GM19328 (cell line): Measurements from ENCODE around the gene WAPL.
"Not testable (repeated sequence)": the region's sequence is repeated elsewhere in the genome, so short reads cannot be mapped to it uniquely, and the experiment has no call there.

Experiments used
- ATAC-seq: cut with Tn5 transposase; IDR thresholded peaks from one replicate; pipeline ENCODE4 v1.9.1; 2021; ENCODE audit warnings: mild to moderate bottlenecking, moderate library complexity; ENCODE audit not compliant: unreplicated experiment

Gene WAPL, protein sequence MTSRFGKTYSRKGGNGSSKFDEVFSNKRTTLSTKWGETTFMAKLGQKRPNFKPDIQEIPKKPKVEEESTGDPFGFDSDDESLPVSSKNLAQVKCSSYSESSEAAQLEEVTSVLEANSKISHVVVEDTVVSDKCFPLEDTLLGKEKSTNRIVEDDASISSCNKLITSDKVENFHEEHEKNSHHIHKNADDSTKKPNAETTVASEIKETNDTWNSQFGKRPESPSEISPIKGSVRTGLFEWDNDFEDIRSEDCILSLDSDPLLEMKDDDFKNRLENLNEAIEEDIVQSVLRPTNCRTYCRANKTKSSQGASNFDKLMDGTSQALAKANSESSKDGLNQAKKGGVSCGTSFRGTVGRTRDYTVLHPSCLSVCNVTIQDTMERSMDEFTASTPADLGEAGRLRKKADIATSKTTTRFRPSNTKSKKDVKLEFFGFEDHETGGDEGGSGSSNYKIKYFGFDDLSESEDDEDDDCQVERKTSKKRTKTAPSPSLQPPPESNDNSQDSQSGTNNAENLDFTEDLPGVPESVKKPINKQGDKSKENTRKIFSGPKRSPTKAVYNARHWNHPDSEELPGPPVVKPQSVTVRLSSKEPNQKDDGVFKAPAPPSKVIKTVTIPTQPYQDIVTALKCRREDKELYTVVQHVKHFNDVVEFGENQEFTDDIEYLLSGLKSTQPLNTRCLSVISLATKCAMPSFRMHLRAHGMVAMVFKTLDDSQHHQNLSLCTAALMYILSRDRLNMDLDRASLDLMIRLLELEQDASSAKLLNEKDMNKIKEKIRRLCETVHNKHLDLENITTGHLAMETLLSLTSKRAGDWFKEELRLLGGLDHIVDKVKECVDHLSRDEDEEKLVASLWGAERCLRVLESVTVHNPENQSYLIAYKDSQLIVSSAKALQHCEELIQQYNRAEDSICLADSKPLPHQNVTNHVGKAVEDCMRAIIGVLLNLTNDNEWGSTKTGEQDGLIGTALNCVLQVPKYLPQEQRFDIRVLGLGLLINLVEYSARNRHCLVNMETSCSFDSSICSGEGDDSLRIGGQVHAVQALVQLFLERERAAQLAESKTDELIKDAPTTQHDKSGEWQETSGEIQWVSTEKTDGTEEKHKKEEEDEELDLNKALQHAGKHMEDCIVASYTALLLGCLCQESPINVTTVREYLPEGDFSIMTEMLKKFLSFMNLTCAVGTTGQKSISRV (N-terminal part only)

GRCh38 chr10:86521678-86522509 lies at the start of gene WAPL:
Gene WAPL (minus strand): TSS chr10:86521792. CDS start chr10:86518069, 3,723 bp downstream.
- ATAC-seq = peak; percentile 95

GRCh38 chr10:86569335-86569734 lies 47.7 kb upstream of the WAPL start:
- no peak for ATAC-seq

DNA sequence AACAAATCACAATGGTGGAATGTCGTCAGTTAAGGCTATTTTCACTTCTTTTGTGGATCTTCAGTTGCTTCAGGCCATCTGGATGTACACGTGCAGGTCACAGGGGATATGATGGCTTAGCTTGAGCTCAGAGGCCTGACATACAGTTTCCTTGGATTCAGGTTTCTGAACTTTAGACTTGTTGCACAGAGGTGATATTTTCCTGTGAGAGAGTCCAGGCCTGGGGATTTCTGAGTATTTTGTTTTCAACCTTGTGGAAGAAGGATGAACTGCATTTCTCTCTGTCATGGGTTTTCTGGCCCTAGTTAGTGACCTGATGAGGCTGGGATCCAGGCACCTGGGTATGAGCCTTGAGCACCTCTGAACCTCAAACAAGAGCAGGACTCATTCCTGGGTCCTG lies 44.9 kb upstream of the WAPL start:
- ATAC-seq = not testable (repeated sequence)

GRCh38 chr10:86563338-86563737 lies 41.7 kb upstream of the WAPL start:
- not testable (repeated sequence) for ATAC-seq

- ATAC-seq = not testable (repeated sequence)
Measured at GRCh38 chr10:86558695-86559094, 37.1 kb upstream of the WAPL start.

- no peak for ATAC-seq
Measured at GRCh38 chr10:86556933-86557649, 35.5 kb upstream of the WAPL start.

- ATAC-seq = no peak
Measured at GRCh38 chr10:86556532-86556931, 34.9 kb upstream of the WAPL start.

- no peak for ATAC-seq
Measured at GRCh38 chr10:86553639-86554038, 32.0 kb upstream of the WAPL start.

- ATAC-seq = no peak
Measured at GRCh38 chr10:86553213-86553612, 31.6 kb upstream of the WAPL start.

DNA sequence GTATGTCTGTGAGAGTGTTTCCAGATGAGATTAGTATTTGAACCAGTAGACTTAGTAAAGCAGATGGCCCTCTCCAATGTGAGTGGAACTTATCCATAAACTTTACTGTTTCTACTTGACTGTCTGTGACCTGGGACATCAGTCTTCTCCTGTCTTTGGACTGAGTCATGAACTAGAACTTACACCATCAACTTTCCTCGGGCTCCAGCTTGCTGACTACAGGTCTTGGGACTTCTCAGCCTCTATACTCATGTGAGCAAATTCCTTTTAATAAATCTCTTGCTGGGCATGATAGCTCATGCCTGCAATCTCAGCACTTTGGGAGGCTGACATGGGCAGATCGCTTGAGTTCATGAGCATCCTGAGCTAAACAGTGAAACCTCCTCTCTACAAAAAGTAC lies 25.7 kb upstream of the WAPL start:
- ATAC-seq = no peak

GRCh38 chr10:86545101-86545500 lies 23.5 kb upstream of the WAPL start:
- no peak for ATAC-seq

- ATAC-seq = no peak
Measured at GRCh38 chr10:86540016-86540415, 18.4 kb upstream of the WAPL start.

DNA sequence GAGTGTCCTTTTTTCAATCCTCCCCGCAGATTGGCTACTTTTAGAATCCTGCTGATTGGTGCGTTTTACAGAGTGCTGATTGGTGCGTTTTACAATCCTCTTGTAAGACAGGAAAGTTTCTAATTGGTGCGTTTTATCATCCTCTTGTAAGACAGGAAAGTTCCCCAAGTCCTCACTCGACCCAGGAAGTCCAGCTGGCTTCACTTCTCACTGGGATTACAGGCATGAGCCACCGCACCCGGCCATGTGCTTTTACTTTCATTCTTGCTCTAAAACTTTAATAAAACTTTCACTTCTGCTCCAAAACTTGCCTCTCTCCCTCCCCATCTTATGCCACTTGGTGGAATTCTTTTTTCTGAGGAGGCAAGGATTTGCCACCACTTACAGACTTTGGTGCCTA lies 17.0 kb upstream of the WAPL start:
- ATAC-seq = no peak

DNA sequence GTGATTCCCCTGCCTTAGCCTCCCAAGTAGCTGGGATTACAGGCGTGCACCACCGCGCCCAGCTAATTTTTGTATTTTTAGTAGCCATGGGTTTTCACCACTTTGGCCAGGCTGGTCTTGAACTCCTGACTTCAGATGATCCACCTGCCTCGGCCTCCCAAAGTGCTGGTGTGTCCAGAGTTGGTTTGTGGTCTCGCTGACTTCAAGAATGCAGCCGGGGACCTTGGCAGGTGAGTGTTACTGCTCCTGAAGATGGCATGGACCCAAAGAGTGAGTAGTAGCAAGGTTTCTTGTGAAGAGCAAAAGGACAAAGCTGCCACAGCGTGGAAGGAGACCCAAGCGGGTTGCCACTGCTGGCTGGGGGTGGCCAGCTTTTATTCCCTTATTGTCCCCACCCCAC lies 16.4 kb upstream of the WAPL start:
- ATAC-seq = not testable (repeated sequence)

GRCh38 chr10:86536294-86536861 lies 14.8 kb upstream of the WAPL start:
- no peak for ATAC-seq

DNA sequence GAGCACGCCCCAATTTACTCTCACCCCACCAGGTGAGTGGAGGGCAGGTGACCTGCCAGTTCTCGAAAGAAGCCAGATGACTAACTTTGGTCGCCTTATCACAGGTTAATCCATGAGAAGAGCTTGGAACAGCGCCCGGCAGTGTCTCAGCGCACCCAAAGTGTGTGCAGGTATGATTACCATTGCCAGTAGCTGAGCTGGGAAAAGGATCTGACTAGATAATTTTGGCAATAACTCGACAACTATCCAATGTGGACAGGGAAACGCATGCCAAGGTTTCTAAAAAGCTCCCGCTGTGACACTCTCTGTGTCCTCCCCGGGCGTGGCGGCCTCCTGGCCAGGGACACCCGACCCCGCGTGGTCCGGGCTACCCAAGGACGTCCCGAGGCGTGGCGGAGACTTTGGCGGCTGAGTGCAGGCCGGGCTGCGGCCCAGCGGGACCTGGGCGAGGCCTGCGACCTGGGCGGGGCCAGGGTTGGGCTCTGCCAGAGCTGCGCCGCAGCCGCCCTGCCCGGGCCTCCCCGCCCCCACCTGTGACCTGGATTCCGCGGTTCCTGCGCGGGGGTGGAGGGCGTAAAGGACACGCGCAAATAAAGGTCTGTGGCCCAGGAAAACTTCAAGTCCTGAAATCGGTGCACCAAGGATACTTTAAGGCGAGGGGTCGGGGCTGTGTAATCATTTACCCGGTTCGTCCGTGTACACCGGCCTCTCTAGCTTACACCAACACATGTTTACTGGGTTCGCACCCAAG lies 13.7 kb upstream of the WAPL start:
- ATAC-seq = no peak

DNA sequence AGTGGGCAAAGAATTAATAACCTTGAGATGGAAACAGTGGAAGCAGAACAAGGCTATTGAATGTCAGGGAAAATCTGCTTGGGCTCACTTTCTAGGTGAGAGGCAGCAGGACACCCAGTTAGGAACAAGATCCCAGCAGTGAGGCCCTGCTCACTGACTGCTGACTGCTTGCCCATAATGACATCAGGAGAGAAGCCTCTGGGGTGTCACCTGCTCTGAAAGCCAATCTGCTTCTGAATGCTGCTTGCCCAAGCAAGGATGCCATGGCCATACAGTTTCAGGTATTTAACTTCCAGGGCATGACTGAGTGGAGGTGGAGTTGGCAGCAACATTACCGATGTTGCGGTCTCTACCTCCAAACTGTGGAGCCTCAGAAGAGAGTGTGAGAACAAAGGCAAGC lies 11.7 kb upstream of the WAPL start:
- ATAC-seq = no peak

- ATAC-seq = not testable (repeated sequence)
Measured at GRCh38 chr10:86528736-86529135, 7.1 kb upstream of the WAPL start.

DNA sequence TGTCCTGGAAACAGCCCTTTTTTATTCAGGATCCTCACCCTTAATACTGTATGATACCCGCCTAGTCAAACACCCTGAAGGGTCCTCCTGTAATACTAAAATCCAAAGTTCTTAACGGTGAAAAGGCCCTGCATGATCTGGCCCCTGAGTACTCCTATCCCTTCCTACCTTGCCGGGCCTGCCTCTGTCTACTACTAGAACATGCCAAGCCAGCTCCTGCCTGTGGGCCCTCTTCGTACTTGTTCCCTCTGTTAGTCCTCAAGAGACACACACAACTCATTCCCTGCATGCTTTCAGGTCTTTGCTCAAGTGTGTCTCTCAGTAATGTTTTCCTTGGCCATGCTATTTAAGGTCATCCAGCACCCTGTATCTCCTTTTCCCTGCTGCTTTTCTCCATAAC lies 5.0 kb upstream of the WAPL start:
- ATAC-seq = no peak
